Endothelial cell of umbilical vein (primary cell): ENCODE measurements around the gene PTRHD1. TPM values are rescaled to one million over a fixed set of nuclear protein-coding genes. Genes with fewer than 3 reads are reported as not detected.

Experiments used
- BruUV-seq: library from RNA; stranded (reverse); fragments of 400-500 nt; replicated peaks from 2 replicates; lab custom pipeline; 2021; lab: Mats Ljungman, UMichigan
- CTCF ChIA-PET: fragments of 300-600, 350-600 bp; sonication (Branson Sonifier 250); formaldehyde crosslinking; loops from one replicate; lab custom pipeline; 2021; ENCODE audit warnings: antibody characterized with exemption, inconsistent platforms; lab: Charles Lee
- POLR2A ChIA-PET: fragments of 300-600, 350-600 bp; sonication (Branson Sonifier 250); formaldehyde crosslinking; loops from one replicate; lab custom pipeline; 2021; ENCODE audit warnings: antibody characterized with exemption, inconsistent platforms; lab: Charles Lee
- DNase-seq: peaks from one replicate; pipeline ENCODE4 v3.0.0-alpha.2; 2011; ENCODE audit warnings: low read depth, low spot score
- FAIRE-seq: peaks from 2 replicates; lab custom pipeline; 2011; peaks lifted over from hg19 to GRCh38; lab: Jason Lieb, UNC
- H2AFZ ChIP-seq: 2 replicates; pipeline ENCODE4 v1.6.0; 2012; ENCODE audit warnings: low read depth, low read length, control low read depth, inconsistent platforms
- H3K27ac ChIP-seq: 2 replicates; pipeline ENCODE4 v1.5.1; 2011; ENCODE audit warnings: low read depth, mild to moderate bottlenecking, control low read depth, low read length, moderate library complexity; ENCODE audit not compliant: insufficient read depth
- H3K27me3 ChIP-seq, 2 experiments: 2 replicates each; pipeline versions ENCODE4 v1.6.0 to v1.6.1; 2011; ENCODE audit warnings: low read length in 2 of 2, mixed read lengths in 1 of 2; ENCODE audit not compliant: control insufficient read depth in 2 of 2, insufficient read depth in 2 of 2
- H3K36me3 ChIP-seq, 2 experiments: 2 replicates in 1 of 2; 3 replicates in 1 of 2; pipeline ENCODE4 v1.5.1; 2011; ENCODE audit warnings: low read length in 2 of 2, mild to moderate bottlenecking in 1 of 2, moderate library complexity in 1 of 2; ENCODE audit not compliant: control insufficient read depth in 2 of 2, insufficient read depth in 2 of 2; ENCODE audit errors: extremely low read depth in 1 of 2
- H3K4me1 ChIP-seq: 3 replicates; pipeline ENCODE4 v1.5.1; 2011; ENCODE audit warnings: mild to moderate bottlenecking, low read length; ENCODE audit not compliant: control insufficient read depth, insufficient read depth; ENCODE audit errors: extremely low read depth
- H3K4me2 ChIP-seq: 2 replicates; pipeline ENCODE4 v1.6.1; 2011; ENCODE audit warnings: low read length, control low read depth, mixed read lengths; ENCODE audit not compliant: insufficient read depth
- H3K4me3 ChIP-seq, 3 experiments: fragments of 200-600 bp in 1 of 3; sonication (generic), shearing (Covaris generic) in 1 of 3; replicated peaks in 1 of 3; 2 replicates each; pipeline ENCODE4 v1.5.1; 2011 to 2016; ENCODE audit warnings: control low read depth in 3 of 3, low read length in 3 of 3, mild to moderate bottlenecking in 2 of 3, inconsistent platforms in 1 of 3, low read depth in 1 of 3, moderate library complexity in 1 of 3; ENCODE audit not compliant: insufficient read depth in 1 of 3
- H3K79me2 ChIP-seq: 2 replicates; pipeline ENCODE4 v1.6.0; 2012; ENCODE audit warnings: low read length, inconsistent platforms; ENCODE audit not compliant: control insufficient read depth, insufficient read depth
- H3K9ac ChIP-seq: replicated peaks from 2 replicates; pipeline ENCODE3; 2011; ENCODE audit warnings: low read length, control low read depth; ENCODE audit not compliant: insufficient read depth; ENCODE audit errors: extremely low read depth
- H3K9me1 ChIP-seq: replicated peaks from 3 replicates; pipeline ENCODE4 v1.6.0; 2011; ENCODE audit warnings: mild to moderate bottlenecking, low read length; ENCODE audit not compliant: control insufficient read depth, insufficient read depth; ENCODE audit errors: extremely low read depth
- H3K9me3 ChIP-seq: replicated peaks from 2 replicates; pipeline ENCODE4 v1.5.1; 2012; ENCODE audit warnings: low read length, inconsistent platforms; ENCODE audit not compliant: control insufficient read depth, insufficient read depth
- H4K20me1 ChIP-seq: replicated peaks from 2 replicates; pipeline ENCODE3; 2011; ENCODE audit warnings: mild to moderate bottlenecking, low read length; ENCODE audit not compliant: control insufficient read depth, insufficient read depth; ENCODE audit errors: extremely low read depth
- CTCF ChIP-seq, 2 donors: IDR thresholded peaks; 1 replicate in 1 of 2; 2 replicates in 1 of 2; pipeline ENCODE4 v1.5.1; 2011; ENCODE audit warnings: low read length in 2 of 2, mild to moderate bottlenecking in 2 of 2, moderate library complexity in 2 of 2, control low read depth in 1 of 2, inconsistent platforms in 1 of 2, low read depth in 1 of 2; ENCODE audit not compliant: insufficient read depth in 1 of 2; ENCODE audit errors: extremely low read depth in 1 of 2
- EZH2 ChIP-seq: IDR thresholded peaks from 2 replicates; pipeline ENCODE4 v1.6.1; 2012; ENCODE audit warnings: borderline replicate concordance, low read depth, mild to moderate bottlenecking, moderate library complexity, low read length, inconsistent platforms; ENCODE audit not compliant: severe bottlenecking
- FOS ChIP-seq: IDR thresholded peaks from 2 replicates; pipeline ENCODE4 v1.6.1; 2011; ENCODE audit warnings: mild to moderate bottlenecking, low read length, moderate library complexity, borderline replicate concordance; ENCODE audit not compliant: insufficient read depth
- GATA2 ChIP-seq: IDR thresholded peaks from 2 replicates; pipeline ENCODE4 v1.7.0; 2011; ENCODE audit warnings: low read depth, mild to moderate bottlenecking, moderate library complexity, mixed read lengths, low read length; ENCODE audit not compliant: insufficient read length, insufficient read depth
- JUN ChIP-seq: IDR thresholded peaks from 2 replicates; pipeline ENCODE4 v1.6.1; 2011; ENCODE audit warnings: borderline replicate concordance, low read depth; ENCODE audit not compliant: insufficient read length, insufficient read depth
- MAX ChIP-seq: IDR thresholded peaks from 2 replicates; pipeline ENCODE4 v1.6.1; 2011; ENCODE audit not compliant: insufficient read depth, insufficient read length
- MYC ChIP-seq: IDR thresholded peaks from one replicate; pipeline ENCODE4 v1.6.1; 2011; ENCODE audit warnings: mild to moderate bottlenecking, low read depth, low read length
- POLR2A ChIP-seq: IDR thresholded peaks from 2 replicates; pipeline ENCODE4 v1.6.1; 2012; ENCODE audit warnings: low read depth, mild to moderate bottlenecking, control low read depth, low read length
- POLR2AphosphoS5 ChIP-seq: IDR thresholded peaks from 2 replicates; pipeline ENCODE4 v1.6.1; 2012; ENCODE audit warnings: low read depth, mild to moderate bottlenecking, control low read depth, low read length, moderate library complexity; ENCODE audit not compliant: insufficient read depth
- dilution Hi-C: fragments of 300-500 bp; cut with MboI; formaldehyde crosslinking; loops from one replicate; pipeline ENCODE4 v1.15.0; 2019; ENCODE audit warnings: low sequenced_read_pairs; ENCODE audit not compliant: extremely low pct_ligation_motif_present
- intact Hi-C: fragments of 100-400 bp; cut with micrococcal nuclease; formaldehyde crosslinking; loops from one replicate; pipeline ENCODE4 v1.10.0; 2022
- polyA plus RNA-seq, 4 experiments: library from polyadenylated mRNA; depleted of rRNA in 3 of 4; stranded (reverse) in 3 of 4; unstranded in 1 of 4; fragments of >200 nt; gene quantifications; 2 replicates each; pipeline versions ENCODE4 v1.2.1 to v1.2.3, GENCODE V29; 2011 to 2012; ENCODE audit warnings: missing spikeins in 1 of 4
- total RNA-seq: library from RNA; stranded (reverse); gene quantifications from 2 replicates; pipeline ENCODE4 v1.2.3, GENCODE V29; 2021

Gene PTRHD1
- total and polyA plus RNA-seq, 2 donors (not counting 3 experiments of a cell fraction or from before 2014, with no cell fraction given) = 41.1 to 68.8 TPM

GRCh38 chr2:24818721-24819167 is 25.6 kb upstream of the PTRHD1 start:
- BruUV-seq = no TSS peak
- Histone ChIP-seq H3K4me2 (no peak overlapping the region), H4K20me1 (no peaks in the 10 kb centered on the region), H2AFZ (no peak overlapping the region), H3K4me3 (no peak overlapping the region), H3K36me3 (peaks cover 16 to 23% of the 10 kb centered on the region in 2 experiments), H3K9ac (no peak overlapping the region), H3K79me2 (peaks cover 11% of the 10 kb centered on the region), H3K9me1 (no peaks in the 10 kb centered on the region), H3K4me1 (peaks cover 19% of the 10 kb centered on the region), H3K27me3 (no peaks in the 10 kb centered on the region), H3K9me3 (no peaks in the 10 kb centered on the region), H3K27ac (peak overlapping the region; percentile 32)
- CTCF ChIA-PET = interaction anchor here (0.7 to 2.6 kb wide), 4 partner anchors 8 to 396 kb away, joined by 3 to 18 read pairs (median 7); partner anchors contain the start of genes CENPO and PTRHD1
- FAIRE-seq (no peak), DNase-seq (no peak)
- intact Hi-C loops = no loop called here
- TF ChIP-seq POLR2AphosphoS5 (no peak), CTCF (IDR thresholded peaks at IDR 0.05; ENCODE audit: extremely low read depth in 1 of 2, insufficient read depth in 1 of 2, low read depth in 1 of 2, low read length in 2 of 2) (no peak), MAX (no peak), JUN (no peak), EZH2 (no peak), GATA2 (no peak), MYC (no peak), FOS (no peak), POLR2A (no peak)
- POLR2A ChIA-PET = interaction anchor here (1.0 kb wide), 1 partner anchor 9 kb away, joined by 3 read pairs; no protein-coding TSS in a partner anchor
- dilution Hi-C loops = no loop called here
